Spleen (tissue), 11 donors: ENCODE measurements around the gene ZNF394. TPM values are rescaled to one million over a fixed set of nuclear protein-coding genes. Genes with fewer than 3 reads are reported as not detected.

Experiments used
- DNase-seq: peaks from one replicate; pipeline ENCODE4 v3.0.0-alpha.2; 2020
- H3K27ac ChIP-seq, 8 donors: fragments of 200-600 bp; sonication (generic) in 7 of 8; 1 replicate in 4 of 8; 2 replicates in 4 of 8; pipeline versions ENCODE4 v1.5.0 to v1.8.0; 2016 to 2021; ENCODE audit warnings: inconsistent platforms in 4 of 8, mild to moderate bottlenecking in 4 of 8, moderate library complexity in 1 of 8
- H3K27me3 ChIP-seq, 7 donors: fragments of 200-600 bp; sonication (generic) in 6 of 7; replicated peaks in 1 of 7; 1 replicate in 4 of 7; 2 replicates in 3 of 7; pipeline versions ENCODE4 v1.5.0 to v1.8.0; 2016 to 2021; ENCODE audit warnings: inconsistent platforms in 3 of 7, mild to moderate bottlenecking in 1 of 7
- H3K36me3 ChIP-seq, 6 donors: fragments of 200-600 bp; sonication (generic) in 5 of 6; 1 replicate in 4 of 6; 2 replicates in 2 of 6; pipeline versions ENCODE4 v1.5.0 to v1.8.0; 2016 to 2021; ENCODE audit warnings: inconsistent platforms in 2 of 6
- H3K4me1 ChIP-seq, 6 donors: fragments of 200-600 bp; sonication (generic) in 5 of 6; 1 replicate in 3 of 6; 2 replicates in 3 of 6; pipeline versions ENCODE4 v1.5.0 to v1.8.0; 2016 to 2021; ENCODE audit warnings: inconsistent platforms in 3 of 6
- H3K4me3 ChIP-seq, 8 donors: fragments of 200-600 bp; sonication (generic) in 7 of 8; 1 replicate in 4 of 8; 2 replicates in 4 of 8; pipeline versions ENCODE4 v1.5.0 to v1.8.0; 2016 to 2021; ENCODE audit warnings: inconsistent platforms in 4 of 8, mild to moderate bottlenecking in 4 of 8, moderate library complexity in 2 of 8
- H3K9me3 ChIP-seq, 8 donors: fragments of 200-600 bp; sonication (generic) in 7 of 8; 1 replicate in 4 of 8; 2 replicates in 4 of 8; pipeline versions ENCODE4 v1.5.0 to v1.8.0; 2016 to 2021; ENCODE audit warnings: inconsistent platforms in 4 of 8
- POLR2A ChIP-seq, 3 donors: fragments of 450-650 bp; IDR thresholded peaks; one replicate each; pipeline ENCODE4 v1.5.1; 2017; ENCODE audit warnings: antibody characterized with exemption in 3 of 3, mild to moderate bottlenecking in 1 of 3
- POLR2AphosphoS5 ChIP-seq, 3 donors: sonication (generic); formaldehyde crosslinking; IDR thresholded peaks; one replicate each; pipeline ENCODE4 v1.5.1; 2017; ENCODE audit warnings: antibody characterized with exemption in 3 of 3
- WGBS, 5 donors: extraction: QIAGEN DNeasy Blood & Tissue Kit in 3 of 5; methylation state at CpG; one replicate each; pipeline versions ENCODE4 v1.1.5 to v1.1.7; 2013 to 2018; 5-methylcytosine and 5-hydroxymethylcytosine counted together
- intact Hi-C: fragments of 100-400 bp; cut with DNase I; formaldehyde crosslinking; loops from one replicate; pipeline ENCODE4 v1.15.0; 2023; ENCODE audit warnings: low total_unique reads
- polyA plus RNA-seq, 3 donors: library from polyadenylated mRNA; stranded (reverse); fragments of 200-250 nt; gene quantifications; one replicate each; pipeline ENCODE4 v1.2.1, GENCODE V29; 2013
- total RNA-seq, 7 donors: library from RNA; depleted of rRNA in 3 of 7; stranded (reverse); fragments of >200 nt in 3 of 7; fragmentation: NEBNext Ultra II Directional in 4 of 7; extraction: Animal tissue kit (Norgen Biotek cat#: 25700) in 4 of 7; gene quantifications; one replicate each; pipeline versions ENCODE4 v1.1.0 to v1.2.1, GENCODE V29; 2016 to 2021
- TF ChIP-seq, protein P1 (sequence below), 11 experiments: fragments of 200-600 bp in 7 of 11; fragments of 450-650 bp in 4 of 11; sonication (generic) in 4 of 11; IDR thresholded peaks in 8 of 11; conservative IDR thresholded peaks in 3 of 11; 1 replicate in 7 of 11; 2 replicates in 4 of 11; pipeline versions ENCODE4 v1.4.0 to v1.8.0; 2016 to 2021; ENCODE audit warnings: antibody characterized with exemption in 11 of 11, inconsistent platforms in 4 of 11, mild to moderate bottlenecking in 1 of 11
- donor health status: healthy with polysubstance abuse.
- donor health status: DM: no; HTN: no; CAD: no; lungs with moderate emphysema.
- donor health status: DM: no; HTN: no; CAD: no.
- donor health status: Bipolar disorder and iron deficiency.
- donor health status: healthy.
- donor health status: DM: no; HTN: no; CAD: no.
- donor health status: DM: yes; HTN: yes; CAD: no.

The ZNF394 gene
- total and polyA plus RNA-seq, 10 donors, result 25.8 to 96.2 (median 47.5) TPM

- intact Hi-C loops, result no loop called here
Measured at GRCh38 chr7:99535667-99536066, 35.6 kb upstream of the ZNF394 start.

DNA sequence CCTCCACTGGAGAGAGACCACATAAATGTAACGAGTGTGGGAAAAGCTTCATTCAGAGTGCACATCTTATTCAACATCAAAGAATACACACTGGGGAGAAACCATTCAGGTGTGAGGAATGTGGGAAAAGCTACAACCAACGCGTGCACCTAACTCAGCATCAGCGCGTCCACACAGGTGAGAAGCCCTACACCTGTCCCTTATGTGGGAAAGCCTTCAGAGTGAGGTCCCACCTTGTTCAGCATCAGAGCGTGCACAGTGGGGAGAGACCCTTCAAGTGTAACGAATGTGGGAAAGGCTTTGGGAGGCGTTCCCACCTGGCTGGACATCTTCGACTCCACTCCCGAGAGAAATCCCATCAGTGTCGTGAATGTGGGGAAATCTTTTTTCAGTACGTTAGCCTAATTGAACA, 31.3 kb upstream of the ZNF394 start:
- Histone ChIP-seq H3K9me3 (peaks cover 19 to 90% (median 74%) of the 10 kb centered on the region in 8 donors), H3K36me3 (peaks cover 0 to 77% (median 60%) of the 10 kb centered on the region in 6 donors), H3K4me1 (no peaks in the 10 kb centered on the region), H3K27me3 (no peaks in the 10 kb centered on the region), H3K27ac (no peak overlapping the region), H3K4me3 (peak overlapping the region in 1 of 8 donors; percentile 35)
- intact Hi-C loops, result no loop called here
- TF ChIP-seq POLR2A (IDR thresholded peaks at IDR 0.05), result no peak
- TF ChIP-seq, protein P1, sequence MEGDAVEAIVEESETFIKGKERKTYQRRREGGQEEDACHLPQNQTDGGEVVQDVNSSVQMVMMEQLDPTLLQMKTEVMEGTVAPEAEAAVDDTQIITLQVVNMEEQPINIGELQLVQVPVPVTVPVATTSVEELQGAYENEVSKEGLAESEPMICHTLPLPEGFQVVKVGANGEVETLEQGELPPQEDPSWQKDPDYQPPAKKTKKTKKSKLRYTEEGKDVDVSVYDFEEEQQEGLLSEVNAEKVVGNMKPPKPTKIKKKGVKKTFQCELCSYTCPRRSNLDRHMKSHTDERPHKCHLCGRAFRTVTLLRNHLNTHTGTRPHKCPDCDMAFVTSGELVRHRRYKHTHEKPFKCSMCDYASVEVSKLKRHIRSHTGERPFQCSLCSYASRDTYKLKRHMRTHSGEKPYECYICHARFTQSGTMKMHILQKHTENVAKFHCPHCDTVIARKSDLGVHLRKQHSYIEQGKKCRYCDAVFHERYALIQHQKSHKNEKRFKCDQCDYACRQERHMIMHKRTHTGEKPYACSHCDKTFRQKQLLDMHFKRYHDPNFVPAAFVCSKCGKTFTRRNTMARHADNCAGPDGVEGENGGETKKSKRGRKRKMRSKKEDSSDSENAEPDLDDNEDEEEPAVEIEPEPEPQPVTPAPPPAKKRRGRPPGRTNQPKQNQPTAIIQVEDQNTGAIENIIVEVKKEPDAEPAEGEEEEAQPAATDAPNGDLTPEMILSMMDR (IDR thresholded peaks at IDR 0.05 in 8 of 11, conservative IDR thresholded peaks at IDR 0.05 in 3 of 11), result no peak
- TF ChIP-seq POLR2AphosphoS5 (IDR thresholded peaks at IDR 0.05), result no peak
- no peak for DNase-seq
- 96 to 99% (median 98%) methylated on average over 12 of the region's 12 CpGs for whole genome bisulfite sequencing, 5 donors

More at GRCh38 chr7:99535667-99536066, 35.6 kb upstream of the ZNF394 start:
- Histone ChIP-seq H3K27me3 (no peaks in the 10 kb centered on the region), H3K36me3 (peaks cover 0 to 34% (median 22%) of the 10 kb centered on the region in 6 donors), H3K4me1 (no peaks in the 10 kb centered on the region), H3K27ac (no peak overlapping the region), H3K9me3 (peaks cover 19 to 100% (median 87%) of the 10 kb centered on the region in 8 donors), H3K4me3 (no peak overlapping the region)
- TF ChIP-seq POLR2A (IDR thresholded peaks at IDR 0.05) (no peak), POLR2AphosphoS5 (IDR thresholded peaks at IDR 0.05) (no peak)
- TF ChIP-seq, protein P1 (IDR thresholded peaks at IDR 0.05 in 8 of 11, conservative IDR thresholded peaks at IDR 0.05 in 3 of 11), result no peak
- 94 to 98% (median 95%) methylated on average over 2 of the region's 2 CpGs for WGBS, 5 donors
- DNase-seq, result no peak

GRCh38 chr7:99525713-99526440, 25.8 kb upstream of the ZNF394 start:
- Histone ChIP-seq H3K36me3 (peaks cover 0 to 99% (median 60%) of the 10 kb centered on the region in 6 donors), H3K4me1 (no peaks in the 10 kb centered on the region), H3K27me3 (no peaks in the 10 kb centered on the region), H3K9me3 (peaks cover 2 to 35% (median 25%) of the 10 kb centered on the region in 8 donors), H3K27ac (no peak overlapping the region), H3K4me3 (no peak overlapping the region)
- intact Hi-C loops, result no loop called here
- 94 to 97% (median 96%) methylated on average over 21 of the region's 21 CpGs for WGBS, 5 donors
- TF ChIP-seq POLR2AphosphoS5 (IDR thresholded peaks at IDR 0.05) (no peak), POLR2A (IDR thresholded peaks at IDR 0.05) (no peak)
- TF ChIP-seq, protein P1 (IDR thresholded peaks at IDR 0.05 in 8 of 11, conservative IDR thresholded peaks at IDR 0.05 in 3 of 11), result no peak
- DNase-seq, result no peak

DNA sequence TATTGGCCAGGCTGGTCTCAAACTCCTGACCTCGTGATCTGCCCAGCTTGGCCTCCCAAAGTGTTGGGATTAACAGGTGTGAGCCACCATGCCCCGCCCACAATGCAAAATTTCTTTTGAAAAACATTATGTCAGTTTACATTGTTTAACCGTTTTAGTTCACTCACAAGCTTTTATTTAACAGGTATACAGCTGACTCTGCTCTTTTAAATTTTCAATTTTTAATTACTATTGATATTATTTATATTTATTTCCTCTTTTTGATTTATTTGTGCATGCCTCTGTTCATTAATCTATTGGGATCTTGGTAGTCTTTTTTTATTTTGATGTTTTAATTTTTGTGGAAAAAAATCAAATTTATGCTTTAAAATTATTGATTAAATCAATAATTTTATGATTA, 21.3 kb upstream of the ZNF394 start:
- intact Hi-C loops, result no loop called here
- 93 to 97% (median 96%) methylated on average over 3 of the region's 3 CpGs for WGBS, 5 donors
- DNase-seq, result no peak
- peaks cover 0 to 99% (median 50%) of the 10 kb centered on the region in 6 donors for H3K36me3 ChIP-seq
- no peak overlapping the region for H3K4me3 ChIP-seq
- no peaks in the 10 kb centered on the region for H3K4me1 ChIP-seq
- no peaks in the 10 kb centered on the region for H3K27me3 ChIP-seq
- TF ChIP-seq, protein P1 (IDR thresholded peaks at IDR 0.05 in 8 of 11, conservative IDR thresholded peaks at IDR 0.05 in 3 of 11), result no peak
- H3K9me3 ChIP-seq, result no peaks in the 10 kb centered on the region
- H3K27ac ChIP-seq, result no peak overlapping the region
